SK-N-SH (cell line): ENCODE measurements around the gene TEKT5. TPM values are rescaled to one million over a fixed set of nuclear protein-coding genes. Genes with fewer than 3 reads are reported as not detected.

Experiments
- CTCF ChIA-PET: fragments of 300-600, 350-600 bp; formaldehyde crosslinking; extraction: SDS; loops from one replicate; lab custom pipeline; 2021; lab: Yijun Ruan, JAX
- POLR2A ChIA-PET: fragments of 350-600 bp; sonication (Branson Sonifier 250); formaldehyde crosslinking; extraction: SDS; loops from one replicate; lab custom pipeline; 2020; ENCODE audit warnings: antibody characterized with exemption, inconsistent platforms; lab: Yijun Ruan, JAX
- DNase-seq: peaks from one replicate; pipeline ENCODE4 v3.0.0; 2012
- H2AFZ ChIP-seq: fragments of 200-600 bp; sonication (generic); 2 replicates; pipeline ENCODE4 v1.8.1; 2016; ENCODE audit warnings: antibody characterized with exemption, mild to moderate bottlenecking, low read depth
- H3F3A ChIP-seq: fragments of 200-600 bp; sonication (generic); replicated peaks from 2 replicates; pipeline ENCODE3; 2016; ENCODE audit warnings: antibody characterized with exemption, mild to moderate bottlenecking; ENCODE audit not compliant: insufficient read depth
- H3K27ac ChIP-seq, 2 experiments: fragments of 200-500 bp in 1 of 2; fragments of 200-600 bp in 1 of 2; sonication (Bioruptor generic) in 1 of 2; sonication (generic), shearing (Covaris generic) in 1 of 2; 2 replicates each; pipeline versions ENCODE4 v1.5.1 to v1.6.1; 2014 to 2016; ENCODE audit warnings: low read depth in 2 of 2, inconsistent platforms in 1 of 2, low read length in 1 of 2, mild to moderate bottlenecking in 1 of 2, mixed read lengths in 1 of 2
- H3K27me3 ChIP-seq: fragments of 200-600 bp; sonication (generic), shearing (Covaris generic); 2 replicates; pipeline ENCODE4 v1.6.1; 2016; ENCODE audit warnings: mixed run types; ENCODE audit not compliant: insufficient read depth
- H3K36me3 ChIP-seq, 2 experiments: fragments of 200-500 bp in 1 of 2; fragments of 200-600 bp in 1 of 2; sonication (Bioruptor generic) in 1 of 2; sonication (generic) in 1 of 2; replicated peaks in 1 of 2; 2 replicates each; pipeline versions ENCODE3 to v1.5.1; 2014 to 2016; ENCODE audit warnings: low read length in 1 of 2, mild to moderate bottlenecking in 1 of 2; ENCODE audit not compliant: insufficient read depth in 2 of 2, control insufficient read depth in 1 of 2
- H3K4me1 ChIP-seq, 2 experiments: fragments of 200-500 bp in 1 of 2; fragments of 200-600 bp in 1 of 2; sonication (Bioruptor generic) in 1 of 2; sonication (generic), shearing (Covaris generic) in 1 of 2; 2 replicates each; pipeline versions ENCODE4 v1.5.1 to v1.6.1; 2014 to 2016; ENCODE audit warnings: low read depth in 1 of 2, low read length in 1 of 2, mixed run types in 1 of 2; ENCODE audit not compliant: insufficient read depth in 2 of 2, control insufficient read depth in 1 of 2
- H3K4me2 ChIP-seq: fragments of 200-600 bp; sonication (generic), shearing (Covaris generic); 2 replicates; pipeline ENCODE4 v1.6.1; 2017; ENCODE audit warnings: mixed run types
- H3K4me3 ChIP-seq, 2 experiments: fragments of 200-500 bp in 1 of 2; fragments of 200-600 bp in 1 of 2; sonication (Bioruptor generic) in 1 of 2; sonication (generic), shearing (Covaris generic) in 1 of 2; 2 replicates each; pipeline versions ENCODE4 v1.5.1 to v1.8.1; 2014 to 2016; ENCODE audit warnings: low read depth in 2 of 2, inconsistent platforms in 1 of 2, low read length in 1 of 2, mild to moderate bottlenecking in 1 of 2, mixed read lengths in 1 of 2, moderate library complexity in 1 of 2
- H3K79me2 ChIP-seq: fragments of 200-600 bp; sonication (generic); 2 replicates; pipeline ENCODE4 v1.8.1; 2017; ENCODE audit warnings: mild to moderate bottlenecking; ENCODE audit not compliant: insufficient read depth
- H3K9ac ChIP-seq: fragments of 200-600 bp; sonication (generic); 2 replicates; pipeline ENCODE4 v1.6.1; 2017; ENCODE audit warnings: mixed run types
- H3K9me2 ChIP-seq: fragments of 200-600 bp; sonication (generic); 2 replicates; pipeline ENCODE4 v1.6.1; 2017; ENCODE audit warnings: mixed run types
- H3K9me3 ChIP-seq: fragments of 200-600 bp; sonication (generic); 2 replicates; pipeline ENCODE4 v1.6.1; 2017; ENCODE audit warnings: mixed run types, mild to moderate bottlenecking, moderate library complexity
- H4K20me1 ChIP-seq: fragments of 200-600 bp; sonication (generic); 2 replicates; pipeline ENCODE4 v1.6.1; 2017; ENCODE audit warnings: mild to moderate bottlenecking, mixed run types; ENCODE audit not compliant: insufficient read depth
- CHD2 ChIP-seq: fragments of 150-350 bp; IDR thresholded peaks from 2 replicates; pipeline ENCODE4 v1.6.1; 2018; ENCODE audit warnings: low read length; ENCODE audit not compliant: partially characterized antibody
- CTCF ChIP-seq: fragments of 200-600 bp; sonication (generic); IDR thresholded peaks from 2 replicates; pipeline ENCODE4 v1.6.1; 2017; ENCODE audit warnings: antibody characterized with exemption, mild to moderate bottlenecking, moderate library complexity
- EZH2phosphoT487 ChIP-seq: fragments of 200-600 bp; sonication (generic); IDR thresholded peaks from 2 replicates; pipeline ENCODE4 v1.6.1; 2017; ENCODE audit warnings: low read depth, mixed run types, mild to moderate bottlenecking, antibody characterized with exemption, moderate library complexity, borderline replicate concordance
- FOXJ3 ChIP-seq: sonication (generic); formaldehyde crosslinking; IDR thresholded peaks from 2 replicates; pipeline ENCODE4 v1.5.1; 2020; ENCODE audit warnings: mild to moderate bottlenecking, missing genetic modification reagents
- GABPA ChIP-seq: IDR thresholded peaks from 2 replicates; pipeline ENCODE4 v1.4.0; 2012; ENCODE audit warnings: low read depth, mild to moderate bottlenecking
- MXI1 ChIP-seq: IDR thresholded peaks from 2 replicates; pipeline ENCODE4 v1.6.1; 2012; ENCODE audit warnings: mild to moderate bottlenecking, low read depth, low read length, improper control_type of control experiment
- PBX3 ChIP-seq: IDR thresholded peaks from 2 replicates; pipeline ENCODE4; 2012
- RXRA ChIP-seq: IDR thresholded peaks from 2 replicates; pipeline ENCODE4 v1.4.0; 2012; ENCODE audit warnings: low read depth, mild to moderate bottlenecking, borderline replicate concordance
- SMC3 ChIP-seq: IDR thresholded peaks from 2 replicates; pipeline ENCODE4 v1.6.1; 2012; ENCODE audit warnings: low read depth, low read length, improper control_type of control experiment
- TCF12 ChIP-seq: IDR thresholded peaks from 2 replicates; pipeline ENCODE4 v1.4.0; 2012
- YY1 ChIP-seq: IDR thresholded peaks from 2 replicates; pipeline ENCODE4 v1.4.0; 2012; ENCODE audit warnings: low read depth, mild to moderate bottlenecking
- WGBS: methylation state at CpG from one replicate; pipeline ENCODE4 v1.1.6; 2017; ENCODE audit warnings: low lambda C conversion rate; 5-methylcytosine and 5-hydroxymethylcytosine counted together
- polyA plus RNA-seq, 3 experiments: library from polyadenylated mRNA; depleted of rRNA; stranded (reverse); fragments of >200 nt; gene quantifications; 2 replicates each; pipeline ENCODE4 v1.2.3, GENCODE V29; 2012

The TEKT5 gene
- polyA plus RNA-seq, 1 of the 3 experiments (the other 2 are of a cell fraction): not detected

GRCh38 chr16:10684511-10685151 is 10.1 kb downstream of the TEKT5 start:
- Histone ChIP-seq H3K9ac (no peak overlapping the region), H3K27me3 (no peaks in the 10 kb centered on the region; the same call in 1 of the 2 replicates), H3F3A (no peaks in the 10 kb centered on the region), H3K9me3 (no peaks in the 10 kb centered on the region)
- TF ChIP-seq PBX3: no peak
- TF ChIP-seq MXI1: no peak
- TF ChIP-seq TCF12: no peak
- no peak for TF ChIP-seq YY1
- no peak for TF ChIP-seq FOXJ3 (CRISPR knock-in tag)
- TF ChIP-seq CTCF: no peak
- TF ChIP-seq, all 33 proteins: peak for 0
- no peaks in the 10 kb centered on the region for H3K4me1 ChIP-seq
- no peak overlapping the region for H2AFZ ChIP-seq
- H3K4me3 ChIP-seq: no peak overlapping the region
- H4K20me1 ChIP-seq: no peaks in the 10 kb centered on the region
- no peak for DNase-seq
- POLR2A ChIA-PET: no interaction called here
- CTCF ChIA-PET: interaction anchor here (0.9 to 2.6 kb wide), 4 partner anchors 9 to 170 kb away, joined by 3 to 8 read pairs (median 4); partner anchors contain the start of gene EMP2
- no peaks in the 10 kb centered on the region for H3K36me3 ChIP-seq
- no peak overlapping the region for H3K27ac ChIP-seq
- no peaks in the 10 kb centered on the region for H3K9me2 ChIP-seq
- H3K4me2 ChIP-seq: no peak overlapping the region
- no peaks in the 10 kb centered on the region for H3K79me2 ChIP-seq
- 57% methylated on average over 10 of the region's 14 CpGs for WGBS

- no peak for TF ChIP-seq SMC3
- Histone ChIP-seq H3F3A (no peaks in the 10 kb centered on the region), H3K9ac (no peak overlapping the region), H3K4me3 (no peak overlapping the region), H3K4me2 (no peak overlapping the region), H3K36me3 (no peaks in the 10 kb centered on the region), H3K9me3 (no peaks in the 10 kb centered on the region), H3K9me2 (no peaks in the 10 kb centered on the region), H3K27me3 (peaks cover 11% of the 10 kb centered on the region; the same call in 1 of the 2 replicates), H4K20me1 (no peaks in the 10 kb centered on the region), H2AFZ (no peak overlapping the region), H3K27ac (no peak overlapping the region), H3K4me1 (no peaks in the 10 kb centered on the region; a peak in 1 of 4 replicates), H3K79me2 (no peaks in the 10 kb centered on the region)
- 51% methylated on average over 8 of the region's 8 CpGs for WGBS
- ChIA-PET CTCF (interaction anchor here (0.6 to 2.6 kb wide), 4 partner anchors 10 to 104 kb away, joined by 3 to 8 read pairs (median 4); no protein-coding TSS in a partner anchor), POLR2A (no interaction called here)
- DNase-seq: no peak
Observed at GRCh38 chr16:10683170-10683569, 11.6 kb downstream of the TEKT5 start.

- Histone ChIP-seq H3K4me1 (no peaks in the 10 kb centered on the region; a peak in 1 of 4 replicates), H3K4me3 (no peak overlapping the region), H3K9ac (no peak overlapping the region), H3K9me2 (no peaks in the 10 kb centered on the region), H3K27me3 (peaks cover 16% of the 10 kb centered on the region; the same call in 1 of the 2 replicates), H3K9me3 (no peaks in the 10 kb centered on the region), H3K79me2 (no peaks in the 10 kb centered on the region), H2AFZ (no peak overlapping the region), H3F3A (no peaks in the 10 kb centered on the region), H3K27ac (no peak overlapping the region), H3K36me3 (no peaks in the 10 kb centered on the region), H3K4me2 (no peak overlapping the region), H4K20me1 (no peaks in the 10 kb centered on the region)
- DNase-seq: no peak
- POLR2A ChIA-PET: no interaction called here
- whole genome bisulfite sequencing: 68% methylated on average over 7 of the region's 7 CpGs
- CTCF ChIA-PET: interaction anchor here (1.1 to 2.6 kb wide), 3 partner anchors 9 to 104 kb away, joined by 3 to 8 read pairs (median 3); no protein-coding TSS in a partner anchor
- TF ChIP-seq PBX3 (no peak), RXRA (no peak), CTCF (no peak), GABPA (no peak), CHD2 (no peak), EZH2phosphoT487 (no peak)
Observed at GRCh38 chr16:10682604-10683003, 12.1 kb downstream of the TEKT5 start.
